Heart right ventricle (tissue), 16 donors: Measurements from ENCODE around the gene CANT1. TPM values are rescaled to one million over a fixed set of nuclear protein-coding genes. Genes with fewer than 3 reads are reported as not detected.
A peak's percentile ranks its signal among the peaks of the same experiment; 100 is the strongest.
"Not testable (repeated sequence)": the region's sequence is repeated elsewhere in the genome, so short reads cannot be mapped to it uniquely, and the experiment has no call there.

ENCODE experiments used
- ATAC-seq, 8 donors: fragments of 200-7000 bp; cut with Tn5 transposase; one replicate each; pipeline ENCODE4 v1.9.1; 2020; ENCODE audit warnings: mild to moderate bottlenecking in 8 of 8, moderate library complexity in 8 of 8, moderate number of reproducible peaks in 1 of 8
- DNase-seq, 2 donors: peaks; one replicate each; pipeline ENCODE4 v3.0.0-alpha.2; 2020
- H3K27ac ChIP-seq, 10 donors: fragments of 200-600 bp; sonication (generic) in 2 of 10; one replicate each; pipeline versions ENCODE4 v1.5.0 to v1.8.0; 2020 to 2022; ENCODE audit warnings: mild to moderate bottlenecking in 3 of 10
- H3K27me3 ChIP-seq, 7 donors: fragments of 200-600 bp; one replicate each; pipeline ENCODE4 v1.8.0; 2021 to 2022; ENCODE audit warnings: mild to moderate bottlenecking in 2 of 7
- H3K36me3 ChIP-seq, 9 donors: fragments of 200-600 bp; sonication (generic) in 1 of 9; one replicate each; pipeline versions ENCODE4 v1.5.0 to v1.8.0; 2020 to 2022; ENCODE audit warnings: mild to moderate bottlenecking in 2 of 9
- H3K4me1 ChIP-seq, 9 donors: fragments of 200-600 bp; sonication (generic) in 1 of 9; one replicate each; pipeline versions ENCODE4 v1.5.0 to v1.8.0; 2020 to 2022; ENCODE audit warnings: mild to moderate bottlenecking in 4 of 9
- H3K4me3 ChIP-seq, 10 donors: fragments of 200-600 bp; sonication (generic) in 2 of 10; one replicate each; pipeline versions ENCODE4 v1.5.0 to v1.8.0; 2020 to 2022; ENCODE audit warnings: mild to moderate bottlenecking in 7 of 10, moderate library complexity in 2 of 10
- H3K9me3 ChIP-seq, 11 donors: fragments of 200-600 bp in 10 of 11; sonication (generic) in 2 of 11; one replicate each; pipeline versions ENCODE4 v1.5.0 to v1.8.0; 2013 to 2022; ENCODE audit warnings: mild to moderate bottlenecking in 2 of 11, control low read depth in 1 of 11, moderate library complexity in 1 of 11
- CTCF ChIP-seq, 9 donors: fragments of 200-600 bp; sonication (generic) in 2 of 9; IDR thresholded peaks; one replicate each; pipeline versions ENCODE4 v1.5.0 to v1.8.0; 2021 to 2022; ENCODE audit warnings: antibody characterized with exemption in 9 of 9, mild to moderate bottlenecking in 5 of 9, moderate library complexity in 1 of 9
- WGBS, 2 donors: extraction: QIAGEN DNeasy Blood & Tissue Kit; methylation state at CpG; one replicate each; pipeline ENCODE4 v1.1.7; 2013; ENCODE audit warnings: inconsistent platforms in 1 of 2; 5-methylcytosine and 5-hydroxymethylcytosine counted together
- intact Hi-C, 10 donors: fragments of 100-400 bp; cut with DNase I; formaldehyde crosslinking; loops; one replicate each; pipeline versions ENCODE4 v1.11.1 to v1.14.2; 2022
- polyA plus RNA-seq, 2 donors: library from polyadenylated mRNA; stranded (reverse); fragments of 200-250 nt; gene quantifications; one replicate each; pipeline ENCODE4 v1.2.3, GENCODE V29; 2013
- total RNA-seq, 10 donors: library from RNA; stranded (reverse); fragmentation: NEBNext Ultra II Directional in 3 of 10; extraction: Animal tissue kit (Norgen Biotek cat#: 25700) in 3 of 10; gene quantifications; one replicate each; pipeline versions ENCODE4 v1.2.1 to v1.2.4, GENCODE V29; 2021 to 2023
- donor health status: Arrhythmogenic right ventricular cardiomyopathy.
- donor health status: ischemic (EF 13 %, LVEDD 7.1; RV severe dilation, severe dysfunction).
- donor health status: healthy with polysubstance abuse.
- donor health status: DM: no; HTN: yes; CAD: no.
- donor health status: DM: no; HTN: no; CAD: no.
- donor health status: ischemic (EF 25% LVEDD 6.9; RV normal size, moderate dysfunction).
- donor health status: ischemic (EF 25% LVEDD 5.7; RV mildly dilated, moderate dysfunction).
- donor health status: healthy.
- donor health status: DM: yes; HTN: yes; CAD: no.
- donor health status: Ischemic cardiomyopathy.
- donor health status: ischemic (EF 35%, LVEDD 5.7; RV mildly dilated, moderate dysfunction).
- donor health status: nonischemic (EF 11% LVEDD 7.7; RV severe dilation, severe dysfunction).
- donor health status: DM: yes; HTN: yes; CAD: no.
- donor health status: PGD.
- donor health status: ischemic (EF 29% LVEDD 5.4; RV normal size, mild dysfunction).
- donor health status: nonischemic (EF 23%, LVEDD 6.1; RV moderate dilation, normal function).

Gene CANT1
- total and polyA plus RNA-seq, 12 donors = 4.1 to 33.4 (median 23.8) TPM

- 19 to 21% methylated on average over 9 of the region's 9 CpGs for WGBS, 2 donors
- DNase-seq = peak; percentile 69 to 77
- H3K27me3 ChIP-seq = peaks cover 0 to 66% (median 0%) of the 10 kb centered on the region in 7 donors
- H3K4me1 ChIP-seq = peaks cover 42 to 83% (median 78%) of the 10 kb centered on the region in 9 donors
- TF ChIP-seq CTCF (IDR thresholded peaks at IDR 0.05) = no peak
- H3K36me3 ChIP-seq = no peaks in the 10 kb centered on the region
- no peaks in the 10 kb centered on the region for H3K9me3 ChIP-seq
- peak overlapping the region; percentile 84 to 95 (median 90) for H3K27ac ChIP-seq
- intact Hi-C loops = loop anchor here in 3 of 10 donors (5.0 to 10.0 kb wide), 3 partner anchors 52 to 370 kb away; partner anchors contain the start of gene ENGASE (in 1 of the 3)
- ATAC-seq = peak; percentile 31 to 72 (median 54)
- H3K4me3 ChIP-seq = peak overlapping the region in 2 of 10 donors; percentile 78 to 82
These were observed 13.0 kb upstream of the CANT1 start for GRCh38 chr17:79022507-79022991.

GRCh38 chr17:79021929-79022328 is 12.4 kb upstream of the CANT1 start:
- not testable (repeated sequence) for DNase-seq
- 81 to 85% methylated on average over 2 of the region's 2 CpGs for WGBS, 2 donors
- peaks cover 35 to 77% (median 72%) of the 10 kb centered on the region in 9 donors for H3K4me1 ChIP-seq

GRCh38 chr17:79020631-79021301 is 11.2 kb upstream of the CANT1 start:
- H3K4me3 ChIP-seq = no peak overlapping the region
- H3K27me3 ChIP-seq = peaks cover 0 to 51% (median 0%) of the 10 kb centered on the region in 7 donors
- 48 to 54% methylated on average over 2 of the region's 2 CpGs for WGBS, 2 donors
- H3K9me3 ChIP-seq = no peaks in the 10 kb centered on the region
- DNase-seq (no peak), ATAC-seq (no peak)
- peaks cover 28 to 65% (median 61%) of the 10 kb centered on the region in 9 donors for H3K4me1 ChIP-seq
- peak overlapping the region; percentile 52 to 95 (median 90) for H3K27ac ChIP-seq
- intact Hi-C loops = loop anchor here in 5 of 10 donors (2.0 to 10.0 kb wide), 4 partner anchors 22 to 372 kb away; partner anchors contain the start of gene ENGASE (in 1 of the 5)
- TF ChIP-seq CTCF (IDR thresholded peaks at IDR 0.05) = no peak
- H3K36me3 ChIP-seq = no peaks in the 10 kb centered on the region

More at GRCh38 chr17:79021929-79022328, 12.4 kb upstream of the CANT1 start:
- H3K4me3 ChIP-seq, H3K36me3 ChIP-seq, ATAC-seq, H3K9me3 ChIP-seq: not testable (repeated sequence)
- intact Hi-C loops = loop anchor here in 5 of 10 donors (2.0 to 10.0 kb wide), 4 partner anchors 21 to 370 kb away; partner anchors contain the start of gene ENGASE (in 1 of the 5)
- H3K27ac ChIP-seq = peak overlapping the region; percentile 84 to 95 (median 90)
- H3K27me3 ChIP-seq = peaks cover 0 to 60% (median 0%) of the 10 kb centered on the region in 7 donors

- ATAC-seq = peak; percentile 9 to 60 (median 38)
- intact Hi-C loops = loop anchor here in 6 of 10 donors (1.0 to 10.0 kb wide), 8 partner anchors 23 to 375 kb away; partner anchors contain the start of gene ENGASE (in 1 of the 6)
- Histone ChIP-seq H3K27ac (peak overlapping the region; percentile 52 to 95 (median 90)), H3K4me3 (peak overlapping the region in 3 of 10 donors; percentile 2 to 20 (median 4)), H3K4me1 (peaks cover 24 to 57% (median 52%) of the 10 kb centered on the region in 9 donors), H3K36me3 (no peaks in the 10 kb centered on the region), H3K9me3 (no peaks in the 10 kb centered on the region), H3K27me3 (peaks cover 0 to 42% (median 0%) of the 10 kb centered on the region in 7 donors)
- DNase-seq = peak; percentile 65 to 79
- peak; percentile 53 to 85 (median 81) for TF ChIP-seq CTCF (IDR thresholded peaks at IDR 0.05)
- 17 to 19% methylated on average over 19 of the region's 19 CpGs for WGBS, 2 donors
These were observed 10.3 kb upstream of the CANT1 start for GRCh38 chr17:79019632-79020584.
